GM12878 (cell line): ENCODE results near the gene CIAPIN1. TPM values are rescaled to one million over a fixed set of nuclear protein-coding genes. Genes with fewer than 3 reads are reported as not detected.

Experiments
- ATAC-seq: fragments of 200-7000 bp; cut with Tn5 transposase; 3 replicates; pipeline ENCODE4 v1.9.1; 2020; ENCODE audit warnings: mild to moderate bottlenecking, moderate library complexity
- BruUV-seq: library from RNA; stranded (reverse); fragments of 400-500 nt; replicated peaks from 2 replicates; lab custom pipeline; 2021; lab: Mats Ljungman, UMichigan
- CTCF ChIA-PET: fragments of 300-600 bp; sonication (Branson Sonifier 250); formaldehyde crosslinking; extraction: SDS; loops from one replicate; lab custom pipeline; 2021; ENCODE audit warnings: inconsistent platforms; lab: Yijun Ruan, JAX
- POLR2A ChIA-PET: fragments of 350-600 bp; formaldehyde crosslinking; extraction: SDS; loops from one replicate; lab custom pipeline; 2021; ENCODE audit warnings: inconsistent platforms; lab: Charles Lee
- RAD21 ChIA-PET: fragments of 300-600 bp; sonication (Branson Sonifier 250); formaldehyde crosslinking; loops from one replicate; lab custom pipeline; 2023; ENCODE audit warnings: antibody characterized with exemption; ENCODE audit not compliant: unreplicated experiment; lab: Charles Lee
- SMC1A ChIA-PET: fragments of 300-600 bp; sonication (Branson Sonifier 250); formaldehyde crosslinking; loops from one replicate; lab custom pipeline; 2023; ENCODE audit not compliant: unreplicated experiment, uncharacterized antibody; lab: Charles Lee
- DNase-seq: peaks from one replicate; pipeline ENCODE4 v3.0.0-alpha.2; 2011; ENCODE audit warnings: low read depth, low spot score
- FAIRE-seq: peaks from 3 replicates; lab custom pipeline; 2011; peaks lifted over from hg19 to GRCh38; lab: Jason Lieb, UNC
- H2AFZ ChIP-seq: 2 replicates; pipeline ENCODE4 v1.6.0; 2011; ENCODE audit warnings: low read depth, low read length, control low read depth; ENCODE audit not compliant: control insufficient read depth
- H3K27ac ChIP-seq: 2 replicates; pipeline ENCODE4 v1.5.1; 2011; ENCODE audit warnings: control low read depth; ENCODE audit not compliant: control insufficient read depth, insufficient read depth
- H3K27me3 ChIP-seq, 2 experiments: replicated peaks in 1 of 2; 2 replicates each; pipeline versions ENCODE4 v1.6.0 to v1.6.1; 2011; ENCODE audit warnings: low read length in 1 of 2; ENCODE audit not compliant: control insufficient read depth in 2 of 2, insufficient read depth in 2 of 2
- H3K36me3 ChIP-seq, 2 experiments: 2 replicates each; pipeline ENCODE4 v1.5.1; 2011; ENCODE audit warnings: low read length in 1 of 2; ENCODE audit not compliant: control insufficient read depth in 2 of 2, insufficient read depth in 2 of 2
- H3K4me1 ChIP-seq: 2 replicates; pipeline ENCODE4 v1.6.1; 2011; ENCODE audit warnings: mild to moderate bottlenecking, low read length, moderate library complexity, mixed read lengths; ENCODE audit not compliant: control insufficient read depth, insufficient read depth
- H3K4me2 ChIP-seq: 2 replicates; pipeline ENCODE4 v1.6.0; 2011; ENCODE audit warnings: control low read depth; ENCODE audit not compliant: control insufficient read depth, insufficient read depth
- H3K4me3 ChIP-seq: fragments of 200-600 bp; sonication (generic); 2 replicates; pipeline ENCODE4 v1.5.1; 2016
- H3K79me2 ChIP-seq: 2 replicates; pipeline ENCODE4 v1.6.0; 2011; ENCODE audit warnings: low read length; ENCODE audit not compliant: control insufficient read depth, insufficient read depth
- H3K9ac ChIP-seq: 2 replicates; pipeline ENCODE4 v1.8.0; 2011; ENCODE audit warnings: low read length, control low read depth, mixed read lengths; ENCODE audit not compliant: control insufficient read depth, insufficient read depth
- H3K9me3 ChIP-seq: replicated peaks from 3 replicates; pipeline ENCODE4 v1.5.1; 2011; ENCODE audit warnings: mild to moderate bottlenecking, low read length; ENCODE audit not compliant: control insufficient read depth, insufficient read depth
- H4K20me1 ChIP-seq: 2 replicates; pipeline ENCODE4 v1.6.0; 2011; ENCODE audit not compliant: control insufficient read depth, insufficient read depth
- CBX3 ChIP-seq: fragments of 200-600 bp; sonication (generic); IDR thresholded peaks from 2 replicates; pipeline ENCODE4 v1.6.1; 2016; ENCODE audit warnings: low read depth, borderline replicate concordance
- CREB1 ChIP-seq: IDR thresholded peaks from 2 replicates; pipeline ENCODE4 v1.6.1; 2012; ENCODE audit warnings: low read depth, mild to moderate bottlenecking, inconsistent platforms
- CREM ChIP-seq: IDR thresholded peaks from 2 replicates; pipeline ENCODE4 v1.6.1; 2014; ENCODE audit warnings: antibody characterized with exemption, low read depth
- IRF5 ChIP-seq: fragments of 450-650 bp; IDR thresholded peaks from 2 replicates; pipeline ENCODE4 v1.6.1; 2017; ENCODE audit warnings: borderline replicate concordance
- KDM1A ChIP-seq: fragments of 200-600 bp; sonication (generic); IDR thresholded peaks from 2 replicates; pipeline ENCODE4 v1.6.1; 2016; ENCODE audit warnings: borderline replicate concordance
- KLF5 ChIP-seq: fragments of 450-650 bp; IDR thresholded peaks from 2 replicates; pipeline ENCODE4 v1.6.1; 2014; ENCODE audit warnings: mild to moderate bottlenecking; ENCODE audit not compliant: partially characterized antibody
- MTA3 ChIP-seq: IDR thresholded peaks from 2 replicates; pipeline ENCODE4 v1.6.1; 2012; ENCODE audit warnings: low read length, inconsistent platforms, borderline replicate concordance
- NFXL1 ChIP-seq: fragments of 450-650 bp; IDR thresholded peaks from 2 replicates; pipeline ENCODE4 v1.6.1; 2017; ENCODE audit warnings: antibody characterized with exemption, mild to moderate bottlenecking, borderline replicate concordance
- NR2F1 ChIP-seq: fragments of 450-650 bp; conservative IDR thresholded peaks from 2 replicates; pipeline ENCODE4 v1.6.1; 2017; ENCODE audit warnings: mild to moderate bottlenecking
- NRF1 ChIP-seq: conservative IDR thresholded peaks from 2 replicates; pipeline ENCODE4 v1.6.1; 2011; ENCODE audit warnings: mild to moderate bottlenecking, low read depth, low read length, improper control_type of control experiment
- PAX8 ChIP-seq: fragments of 450-650 bp; IDR thresholded peaks from 2 replicates; pipeline ENCODE4 v1.6.1; 2017; ENCODE audit warnings: mild to moderate bottlenecking, moderate library complexity
- POLR2A ChIP-seq: IDR thresholded peaks from 2 replicates; pipeline ENCODE4 v1.6.1; 2011; ENCODE audit warnings: low read depth, mild to moderate bottlenecking, low read length
- RAD21 ChIP-seq: IDR thresholded peaks from 2 replicates; pipeline ENCODE4 v1.6.1; 2011; ENCODE audit warnings: mild to moderate bottlenecking, low read depth, low read length, moderate library complexity; ENCODE audit not compliant: insufficient read depth
- RFX5 ChIP-seq: IDR thresholded peaks from 2 replicates; pipeline ENCODE4 v1.6.1; 2011; ENCODE audit warnings: low read depth, low read length, improper control_type of control experiment
- SMARCA5 ChIP-seq: fragments of 450-650 bp; IDR thresholded peaks from 2 replicates; pipeline ENCODE4 v1.6.1; 2017; ENCODE audit warnings: mild to moderate bottlenecking
- SPI1 ChIP-seq: IDR thresholded peaks from 2 replicates; pipeline ENCODE4 v1.6.1; 2011; ENCODE audit warnings: low read depth, mild to moderate bottlenecking, low read length, moderate library complexity, borderline replicate concordance; ENCODE audit not compliant: insufficient read depth
- ZBTB33 ChIP-seq: fragments of 450-650 bp; IDR thresholded peaks from 2 replicates; pipeline ENCODE4 v1.6.1; 2017; ENCODE audit warnings: mild to moderate bottlenecking
- ZNF687 ChIP-seq: fragments of 450-650 bp; IDR thresholded peaks from 2 replicates; pipeline ENCODE4 v1.6.1; 2017; ENCODE audit warnings: mild to moderate bottlenecking, moderate library complexity
- ZZZ3 ChIP-seq: IDR thresholded peaks from 2 replicates; pipeline ENCODE4 v1.6.1; 2011; ENCODE audit warnings: low read depth; ENCODE audit not compliant: control insufficient read depth, insufficient read length
- WGBS: methylation state at CpG from one replicate; pipeline ENCODE4 v1.1.6; 2016; ENCODE audit warnings: low lambda C conversion rate; ENCODE audit not compliant: insufficient replicate concordance, insufficient coverage; ENCODE audit errors: missing lambda C conversion rate; 5-methylcytosine and 5-hydroxymethylcytosine counted together
- in situ Hi-C: fragments of 300-500 bp; cut with MboI; formaldehyde crosslinking; loops from 9 replicates; pipeline ENCODE4 v1.14.3; 2018; ENCODE audit warnings: mixed read lengths
- intact Hi-C: fragments of 100-400 bp; cut with micrococcal nuclease; formaldehyde crosslinking; loops from one replicate; pipeline ENCODE4 v1.14.2; 2022; ENCODE audit not compliant: unreplicated experiment
- polyA plus RNA-seq, 11 experiments: library from polyadenylated mRNA; depleted of rRNA in 4 of 11; unstranded in 6 of 11; stranded (reverse) in 5 of 11; fragments of >200 nt; fragmentation: Nextera tagmentation in 4 of 11; fragmentation: Illumina TruSeq in 1 of 11; extraction: Ambion mirVana in 4 of 11; extraction: Trizol in 1 of 11; gene quantifications; 1 replicate in 1 of 11; 2 replicates in 10 of 11; pipeline versions ENCODE4 v1.2.1 to v1.2.3, GENCODE V29; 2011 to 2016; ENCODE audit warnings: inconsistent platforms in 2 of 11, missing spikeins in 2 of 11, low read depth in 1 of 11
- total RNA-seq, 4 experiments: library from RNA; depleted of rRNA in 3 of 4; stranded (reverse); fragments of >200 nt in 3 of 4; fragmentation: Illumina TruSeq in 1 of 4; extraction: Trizol in 1 of 4; gene quantifications; 2 replicates each; pipeline versions ENCODE4 v1.2.1 to v1.2.3, GENCODE V29; 2013 to 2021

Gene CIAPIN1
- total and polyA plus RNA-seq, 10 of the 15 experiments (the other 5 are each of a cell fraction or from before 2014, with no cell fraction given): 46.2 to 150 (median 54.3) TPM

DNA sequence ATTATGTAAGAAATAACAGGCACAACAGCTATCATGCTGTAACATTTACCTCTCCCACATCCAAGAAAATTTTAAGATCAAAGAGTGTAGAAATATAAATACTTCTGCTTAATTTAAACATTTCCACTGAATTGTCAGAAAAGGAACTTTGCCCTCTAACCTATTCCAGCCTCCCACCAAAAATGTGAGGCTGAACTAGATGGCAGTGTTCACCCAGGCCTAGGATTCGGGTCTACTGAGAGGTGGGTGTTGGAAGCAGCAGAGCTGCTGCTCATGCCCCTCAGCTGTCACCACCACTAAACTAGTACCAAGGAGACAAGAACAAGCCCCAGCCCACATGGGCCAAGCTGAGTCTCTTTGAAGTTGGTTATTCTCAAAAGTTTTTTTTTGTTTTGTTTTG lies 11.3 kb downstream of the CIAPIN1 start (continued):
- TF ChIP-seq RFX5: no peak
- TF ChIP-seq KLF5: no peak
- no peak for TF ChIP-seq SMARCA5
- TF ChIP-seq POLR2A: no peak

DNA sequence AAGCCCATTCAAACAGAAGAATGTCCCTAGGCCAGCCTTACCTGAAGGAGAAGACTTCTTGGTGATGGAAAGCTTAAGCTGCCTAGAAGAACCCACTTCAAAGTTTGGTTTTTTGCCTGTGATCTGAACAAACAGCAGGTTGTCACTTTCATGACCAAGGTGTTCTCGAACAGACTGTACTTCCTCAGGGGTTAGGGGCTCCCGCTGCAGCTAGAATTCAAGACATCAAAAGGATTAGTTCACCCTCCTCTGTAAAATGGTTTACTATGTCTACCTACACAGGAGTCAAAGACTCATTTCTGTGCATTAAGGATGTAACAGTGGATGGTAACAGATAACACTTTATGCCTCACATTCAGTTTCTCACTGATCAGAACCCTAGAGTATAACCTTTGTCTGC lies 13.2 kb downstream of the CIAPIN1 start:
- no peak for ATAC-seq
- in situ Hi-C loops (no loop called here), intact Hi-C loops (no loop called here)
- ChIA-PET CTCF (interaction anchor here (1.2 to 1.7 kb wide), 2 partner anchors 12 to 16 kb away, joined by 3 to 11 read pairs; no protein-coding TSS in a partner anchor), POLR2A (no interaction called here), SMC1A (no interaction called here), RAD21 (no interaction called here)
- H3K9ac ChIP-seq: no peak overlapping the region
- no peaks in the 10 kb centered on the region for H3K4me1 ChIP-seq
- peaks cover 15 to 36% of the 10 kb centered on the region in 2 experiments for H3K36me3 ChIP-seq
- H2AFZ ChIP-seq: no peak overlapping the region
- WGBS: 100% methylated on average over 2 of the region's 2 CpGs
- H3K4me3 ChIP-seq: no peak overlapping the region
- no peak overlapping the region for H3K27ac ChIP-seq
- no peak for FAIRE-seq
- DNase-seq: no peak
- H3K27me3 ChIP-seq: no peaks in the 10 kb centered on the region
- BruUV-seq: no TSS peak
- H3K79me2 ChIP-seq: no peaks in the 10 kb centered on the region
- H4K20me1 ChIP-seq: no peaks in the 10 kb centered on the region
- H3K9me3 ChIP-seq: no peaks in the 10 kb centered on the region; the same call in 2 of the 3 replicates
- no peak overlapping the region for H3K4me2 ChIP-seq
- TF ChIP-seq NR2F1 (no peak), MTA3 (no peak), CREM (no peak), ZBTB33 (no peak), CBX3 (no peak), CREB1 (no peak), KDM1A (no peak), SPI1 (no peak), PAX8 (no peak), ZZZ3 (no peak), ZNF687 (no peak), NRF1 (no peak), KLF5 (no peak), IRF5 (no peak), NFXL1 (no peak), RAD21 (no peak)
